ENCODE results near the gene GLDN. TPM values are rescaled to one million over a fixed set of nuclear protein-coding genes. Genes with fewer than 3 reads are reported as not detected.

The GLDN gene
- total RNA-seq, 1 donor from 2014 or later: 9.1 TPM

Small RNAs within 50 kb of the gene (microRNA-seq; reads per million reads assigned to microRNA genes)
- gene MIR7973-1 (not detected), gene MIR7973-2 (not detected)

Other genes with a start within 250 kb of the GLDN start
- gene TNFAIP8L3, start 246.7 kb upstream of the GLDN start, total RNA-seq: 6.5 TPM
- gene CYP19A1, start 3.1 kb upstream of the GLDN start, total RNA-seq: 0.19 TPM

Measured in Right ventricle myocardium superior (tissue), 1 donor.